Liver (tissue), 9 donors: ENCODE results near the gene SGMS1. TPM values are rescaled to one million over a fixed set of nuclear protein-coding genes. Genes with fewer than 3 reads are reported as not detected.

Experiments
- DNase-seq: peaks from one replicate; pipeline ENCODE4 v3.0.0-alpha.2; 2017; ENCODE audit warnings: low spot score
- H3K27ac ChIP-seq, 2 donors: one replicate each; pipeline ENCODE4 v1.7.0; 2013; ENCODE audit warnings: inconsistent platforms in 2 of 2, low read length in 2 of 2, control low read depth in 1 of 2, low read depth in 1 of 2, mild to moderate bottlenecking in 1 of 2
- H3K27me3 ChIP-seq, 4 donors: one replicate each; pipeline versions ENCODE4 v1.6.1 to v1.7.0; 2013; ENCODE audit warnings: low read length in 3 of 4, inconsistent platforms in 1 of 4, mild to moderate bottlenecking in 1 of 4, moderate library complexity in 1 of 4; ENCODE audit not compliant: control insufficient read depth in 4 of 4, insufficient read depth in 4 of 4
- H3K36me3 ChIP-seq, 4 donors: one replicate each; pipeline versions ENCODE4 v1.6.1 to v1.7.0; 2013; ENCODE audit warnings: low read length in 3 of 4, mild to moderate bottlenecking in 3 of 4, low read depth in 1 of 4, moderate library complexity in 1 of 4; ENCODE audit not compliant: control insufficient read depth in 4 of 4, insufficient read depth in 3 of 4
- H3K4me1 ChIP-seq, 4 donors: one replicate each; pipeline versions ENCODE4 v1.6.1 to v1.7.0; 2013; ENCODE audit warnings: low read length in 3 of 4, mild to moderate bottlenecking in 3 of 4, moderate library complexity in 1 of 4; ENCODE audit not compliant: control insufficient read depth in 4 of 4, insufficient read depth in 4 of 4
- H3K4me3 ChIP-seq, 3 donors: one replicate each; pipeline versions ENCODE4 v1.6.1 to v1.7.0; 2013; ENCODE audit warnings: low read length in 3 of 3, control low read depth in 1 of 3, low read depth in 1 of 3, mild to moderate bottlenecking in 1 of 3
- H3K9ac ChIP-seq, 2 donors: one replicate each; pipeline ENCODE4 v1.7.0; 2013; ENCODE audit warnings: low read length in 2 of 2, mild to moderate bottlenecking in 2 of 2, moderate library complexity in 2 of 2, control low read depth in 1 of 2, low read depth in 1 of 2
- H3K9me3 ChIP-seq, 4 donors: one replicate each; pipeline versions ENCODE4 v1.6.1 to v1.7.0; 2013; ENCODE audit warnings: low read length in 3 of 4; ENCODE audit not compliant: control insufficient read depth in 4 of 4
- EGR1 ChIP-seq, 2 donors: IDR thresholded peaks; 2 replicates each; pipeline ENCODE4 v1.6.1; 2016 to 2018; ENCODE audit warnings: antibody characterized with exemption in 2 of 2, low read depth in 2 of 2
- FOXA1 ChIP-seq: IDR thresholded peaks from 2 replicates; pipeline ENCODE4 v1.6.1; 2016; ENCODE audit warnings: antibody characterized with exemption
- FOXA2 ChIP-seq: IDR thresholded peaks from 2 replicates; pipeline ENCODE4 v1.6.1; 2016; ENCODE audit warnings: antibody characterized with exemption
- GABPA ChIP-seq, 2 donors: IDR thresholded peaks in 1 of 2; conservative IDR thresholded peaks in 1 of 2; 2 replicates each; pipeline ENCODE4 v1.6.1; 2016; ENCODE audit warnings: antibody characterized with exemption in 2 of 2, mild to moderate bottlenecking in 1 of 2, moderate library complexity in 1 of 2
- HNF4A ChIP-seq, 2 donors: conservative IDR thresholded peaks; 2 replicates each; pipeline ENCODE4 v1.6.1; 2016; ENCODE audit warnings: antibody characterized with exemption in 2 of 2, mild to moderate bottlenecking in 2 of 2
- HNF4G ChIP-seq: IDR thresholded peaks from 2 replicates; pipeline ENCODE4 v1.6.1; 2016; ENCODE audit warnings: antibody characterized with exemption
- JUND ChIP-seq, 2 donors: IDR thresholded peaks; 2 replicates each; pipeline ENCODE4 v1.6.1; 2016; ENCODE audit warnings: antibody characterized with exemption in 2 of 2
- NR2F2 ChIP-seq: IDR thresholded peaks from 2 replicates; pipeline ENCODE4 v1.6.1; 2016; ENCODE audit warnings: antibody characterized with exemption
- RAD21 ChIP-seq, 2 donors: IDR thresholded peaks; 2 replicates each; pipeline ENCODE4 v1.6.1; 2016; ENCODE audit warnings: antibody characterized with exemption in 2 of 2, mild to moderate bottlenecking in 2 of 2
- RXRA ChIP-seq, 2 donors: IDR thresholded peaks; 2 replicates each; pipeline ENCODE4 v1.6.1; 2017 to 2018; ENCODE audit warnings: antibody characterized with exemption in 2 of 2, mild to moderate bottlenecking in 1 of 2
- TAF1 ChIP-seq: conservative IDR thresholded peaks from 2 replicates; pipeline ENCODE4 v1.6.1; 2016; ENCODE audit warnings: antibody characterized with exemption, mild to moderate bottlenecking
- YY1 ChIP-seq: IDR thresholded peaks from 2 replicates; pipeline ENCODE4 v1.6.1; 2016; ENCODE audit warnings: antibody characterized with exemption, mild to moderate bottlenecking
- WGBS: extraction: QIAGEN DNeasy Blood & Tissue Kit; methylation state at CpG from one replicate; pipeline ENCODE4 v1.1.7; 2013; 5-methylcytosine and 5-hydroxymethylcytosine counted together
- polyA plus RNA-seq, 2 donors: library from polyadenylated mRNA; stranded (reverse) in 1 of 2; unstranded in 1 of 2; fragments of 200-250 nt in 1 of 2; fragments of >200 nt in 1 of 2; fragmentation: Nextera tagmentation in 1 of 2; extraction: Ambion mirVana in 1 of 2; gene quantifications; one replicate each; pipeline versions ENCODE4 v1.2.1 to v1.2.3, GENCODE V29; 2013 to 2015
- total RNA-seq, 2 donors: library from RNA; depleted of rRNA; stranded (reverse); fragments of >200 nt; gene quantifications; one replicate each; pipeline ENCODE4 v1.2.3, GENCODE V29; 2014
- TF ChIP-seq, protein P1 (sequence below): IDR thresholded peaks from 2 replicates; pipeline ENCODE4 v1.6.1; 2016; ENCODE audit warnings: antibody characterized with exemption
- TF ChIP-seq, protein P2 (sequence below): IDR thresholded peaks from 2 replicates; pipeline ENCODE4 v1.6.1; 2016; ENCODE audit warnings: antibody characterized with exemption, mild to moderate bottlenecking
- TF ChIP-seq, protein P3 (sequence below): IDR thresholded peaks from 2 replicates; pipeline ENCODE4 v1.6.1; 2016; ENCODE audit warnings: antibody characterized with exemption
- TF ChIP-seq, protein P4 (sequence below): IDR thresholded peaks from 2 replicates; pipeline ENCODE4 v1.6.1; 2016; ENCODE audit warnings: antibody characterized with exemption
- TF ChIP-seq, protein P5 (sequence below): fragments of 150-350 bp; IDR thresholded peaks from 2 replicates; pipeline ENCODE4 v1.5.1; 2017; ENCODE audit warnings: improper control_type of control experiment, low read depth, low read length; ENCODE audit not compliant: missing input control
- donor health status: healthy.
- donor health status: healthy.
- donor health status: healthy.
- donor health status: healthy.
- donor health status: healthy.

The SGMS1 gene
- total and polyA plus RNA-seq, 4 donors, result 6.8 to 98.2 (median 21.1) TPM

DNA sequence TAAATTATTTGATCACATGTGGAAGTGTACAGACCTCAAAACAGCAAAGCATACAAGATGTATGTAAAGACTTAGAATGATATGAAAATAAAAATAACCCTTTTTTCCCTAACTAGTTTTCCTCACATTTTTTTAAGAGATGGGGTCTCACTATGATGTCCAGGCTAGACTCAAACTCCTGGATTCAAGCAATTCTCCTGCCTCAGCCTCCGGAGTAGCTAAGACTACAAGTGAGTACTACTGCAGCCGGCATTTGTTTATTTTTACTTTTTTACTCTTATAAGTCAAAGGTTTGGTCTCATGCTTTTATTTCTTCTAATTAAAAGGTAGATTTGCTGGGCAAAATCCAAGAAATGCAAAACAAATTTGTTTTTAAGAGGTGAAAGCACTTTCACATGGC, 248.0 kb downstream of the SGMS1 start:
- WGBS, result 89% methylated on average over 2 of the region's 2 CpGs
- no peaks in the 10 kb centered on the region for H3K9me3 ChIP-seq
- no peak overlapping the region for H3K9ac ChIP-seq
- no peaks in the 10 kb centered on the region for H3K27me3 ChIP-seq
- H3K27ac ChIP-seq, result no peak overlapping the region
- H3K4me1 ChIP-seq, result peaks cover 0 to 17% (median 2%) of the 10 kb centered on the region in 4 donors
- no peak overlapping the region for H3K4me3 ChIP-seq
- no peak for DNase-seq
- peaks cover 0 to 2% (median 0%) of the 10 kb centered on the region in 4 donors for H3K36me3 ChIP-seq
- no peak for TF ChIP-seq JUND (IDR thresholded peaks at IDR 0.05)
- TF ChIP-seq, protein P1, sequence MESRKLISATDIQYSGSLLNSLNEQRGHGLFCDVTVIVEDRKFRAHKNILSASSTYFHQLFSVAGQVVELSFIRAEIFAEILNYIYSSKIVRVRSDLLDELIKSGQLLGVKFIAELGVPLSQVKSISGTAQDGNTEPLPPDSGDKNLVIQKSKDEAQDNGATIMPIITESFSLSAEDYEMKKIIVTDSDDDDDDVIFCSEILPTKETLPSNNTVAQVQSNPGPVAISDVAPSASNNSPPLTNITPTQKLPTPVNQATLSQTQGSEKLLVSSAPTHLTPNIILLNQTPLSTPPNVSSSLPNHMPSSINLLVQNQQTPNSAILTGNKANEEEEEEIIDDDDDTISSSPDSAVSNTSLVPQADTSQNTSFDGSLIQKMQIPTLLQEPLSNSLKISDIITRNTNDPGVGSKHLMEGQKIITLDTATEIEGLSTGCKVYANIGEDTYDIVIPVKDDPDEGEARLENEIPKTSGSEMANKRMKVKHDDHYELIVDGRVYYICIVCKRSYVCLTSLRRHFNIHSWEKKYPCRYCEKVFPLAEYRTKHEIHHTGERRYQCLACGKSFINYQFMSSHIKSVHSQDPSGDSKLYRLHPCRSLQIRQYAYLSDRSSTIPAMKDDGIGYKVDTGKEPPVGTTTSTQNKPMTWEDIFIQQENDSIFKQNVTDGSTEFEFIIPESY, result no peak
- no peak for TF ChIP-seq GABPA (IDR thresholded peaks at IDR 0.05 in 1 of 2, conservative IDR thresholded peaks at IDR 0.05 in 1 of 2)
- TF ChIP-seq HNF4G, result no peak
- TF ChIP-seq NR2F2, result no peak
- no peak for TF ChIP-seq EGR1 (IDR thresholded peaks at IDR 0.05; ENCODE audit: low read depth in 2 of 2)
- TF ChIP-seq, protein P2, sequence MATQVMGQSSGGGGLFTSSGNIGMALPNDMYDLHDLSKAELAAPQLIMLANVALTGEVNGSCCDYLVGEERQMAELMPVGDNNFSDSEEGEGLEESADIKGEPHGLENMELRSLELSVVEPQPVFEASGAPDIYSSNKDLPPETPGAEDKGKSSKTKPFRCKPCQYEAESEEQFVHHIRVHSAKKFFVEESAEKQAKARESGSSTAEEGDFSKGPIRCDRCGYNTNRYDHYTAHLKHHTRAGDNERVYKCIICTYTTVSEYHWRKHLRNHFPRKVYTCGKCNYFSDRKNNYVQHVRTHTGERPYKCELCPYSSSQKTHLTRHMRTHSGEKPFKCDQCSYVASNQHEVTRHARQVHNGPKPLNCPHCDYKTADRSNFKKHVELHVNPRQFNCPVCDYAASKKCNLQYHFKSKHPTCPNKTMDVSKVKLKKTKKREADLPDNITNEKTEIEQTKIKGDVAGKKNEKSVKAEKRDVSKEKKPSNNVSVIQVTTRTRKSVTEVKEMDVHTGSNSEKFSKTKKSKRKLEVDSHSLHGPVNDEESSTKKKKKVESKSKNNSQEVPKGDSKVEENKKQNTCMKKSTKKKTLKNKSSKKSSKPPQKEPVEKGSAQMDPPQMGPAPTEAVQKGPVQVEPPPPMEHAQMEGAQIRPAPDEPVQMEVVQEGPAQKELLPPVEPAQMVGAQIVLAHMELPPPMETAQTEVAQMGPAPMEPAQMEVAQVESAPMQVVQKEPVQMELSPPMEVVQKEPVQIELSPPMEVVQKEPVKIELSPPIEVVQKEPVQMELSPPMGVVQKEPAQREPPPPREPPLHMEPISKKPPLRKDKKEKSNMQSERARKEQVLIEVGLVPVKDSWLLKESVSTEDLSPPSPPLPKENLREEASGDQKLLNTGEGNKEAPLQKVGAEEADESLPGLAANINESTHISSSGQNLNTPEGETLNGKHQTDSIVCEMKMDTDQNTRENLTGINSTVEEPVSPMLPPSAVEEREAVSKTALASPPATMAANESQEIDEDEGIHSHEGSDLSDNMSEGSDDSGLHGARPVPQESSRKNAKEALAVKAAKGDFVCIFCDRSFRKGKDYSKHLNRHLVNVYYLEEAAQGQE, result no peak
- TF ChIP-seq RXRA (IDR thresholded peaks at IDR 0.05), result no peak

DNA sequence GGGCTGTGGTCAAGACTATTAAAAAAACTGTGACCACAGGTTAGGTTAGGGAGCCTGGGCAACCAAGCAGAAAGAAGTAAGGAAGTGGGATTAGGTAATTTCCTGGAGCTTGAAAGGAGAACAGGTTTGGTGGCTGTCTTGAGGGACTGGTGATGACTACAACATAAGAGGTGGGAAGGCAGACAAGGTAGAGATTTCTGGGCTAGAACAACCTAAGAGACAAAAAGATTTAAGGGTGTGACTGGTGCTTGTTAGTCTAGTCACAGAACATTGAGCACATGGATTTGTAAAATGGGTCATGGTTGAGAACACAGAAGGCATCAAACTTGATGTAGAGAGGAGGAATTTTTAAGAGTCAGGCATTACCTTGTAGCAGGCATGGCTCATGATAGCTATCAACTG, 248.7 kb downstream of the SGMS1 start:
- Histone ChIP-seq H3K4me1 (peaks cover 0 to 12% (median 2%) of the 10 kb centered on the region in 4 donors), H3K27me3 (no peaks in the 10 kb centered on the region), H3K4me3 (no peak overlapping the region), H3K9ac (no peak overlapping the region), H3K36me3 (peaks cover 0 to 2% (median 0%) of the 10 kb centered on the region in 4 donors), H3K9me3 (no peaks in the 10 kb centered on the region), H3K27ac (no peak overlapping the region)
- TF ChIP-seq JUND (IDR thresholded peaks at IDR 0.05) (no peak), FOXA2 (no peak), NR2F2 (no peak), GABPA (IDR thresholded peaks at IDR 0.05 in 1 of 2, conservative IDR thresholded peaks at IDR 0.05 in 1 of 2) (no peak), YY1 (no peak), RAD21 (IDR thresholded peaks at IDR 0.05) (no peak), EGR1 (IDR thresholded peaks at IDR 0.05; ENCODE audit: low read depth in 2 of 2) (no peak), FOXA1 (no peak), TAF1 (no peak), HNF4A (conservative IDR thresholded peaks at IDR 0.05) (no peak)
- TF ChIP-seq, protein P3, sequence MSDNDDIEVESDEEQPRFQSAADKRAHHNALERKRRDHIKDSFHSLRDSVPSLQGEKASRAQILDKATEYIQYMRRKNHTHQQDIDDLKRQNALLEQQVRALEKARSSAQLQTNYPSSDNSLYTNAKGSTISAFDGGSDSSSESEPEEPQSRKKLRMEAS, result no peak
- TF ChIP-seq, protein P2, result no peak
- TF ChIP-seq, protein P4, sequence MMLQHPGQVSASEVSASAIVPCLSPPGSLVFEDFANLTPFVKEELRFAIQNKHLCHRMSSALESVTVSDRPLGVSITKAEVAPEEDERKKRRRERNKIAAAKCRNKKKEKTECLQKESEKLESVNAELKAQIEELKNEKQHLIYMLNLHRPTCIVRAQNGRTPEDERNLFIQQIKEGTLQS, result no peak
- TF ChIP-seq, protein P5, sequence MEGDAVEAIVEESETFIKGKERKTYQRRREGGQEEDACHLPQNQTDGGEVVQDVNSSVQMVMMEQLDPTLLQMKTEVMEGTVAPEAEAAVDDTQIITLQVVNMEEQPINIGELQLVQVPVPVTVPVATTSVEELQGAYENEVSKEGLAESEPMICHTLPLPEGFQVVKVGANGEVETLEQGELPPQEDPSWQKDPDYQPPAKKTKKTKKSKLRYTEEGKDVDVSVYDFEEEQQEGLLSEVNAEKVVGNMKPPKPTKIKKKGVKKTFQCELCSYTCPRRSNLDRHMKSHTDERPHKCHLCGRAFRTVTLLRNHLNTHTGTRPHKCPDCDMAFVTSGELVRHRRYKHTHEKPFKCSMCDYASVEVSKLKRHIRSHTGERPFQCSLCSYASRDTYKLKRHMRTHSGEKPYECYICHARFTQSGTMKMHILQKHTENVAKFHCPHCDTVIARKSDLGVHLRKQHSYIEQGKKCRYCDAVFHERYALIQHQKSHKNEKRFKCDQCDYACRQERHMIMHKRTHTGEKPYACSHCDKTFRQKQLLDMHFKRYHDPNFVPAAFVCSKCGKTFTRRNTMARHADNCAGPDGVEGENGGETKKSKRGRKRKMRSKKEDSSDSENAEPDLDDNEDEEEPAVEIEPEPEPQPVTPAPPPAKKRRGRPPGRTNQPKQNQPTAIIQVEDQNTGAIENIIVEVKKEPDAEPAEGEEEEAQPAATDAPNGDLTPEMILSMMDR, result no peak
- TF ChIP-seq, protein P1, result no peak
- DNase-seq, result no peak
